HG02840 (cell line): Measurements from ENCODE around the gene FBXW4.

Experiments
- ATAC-seq: cut with Tn5 transposase; IDR thresholded peaks from one replicate; pipeline ENCODE4 v1.9.1; 2021; ENCODE audit warnings: mild to moderate bottlenecking, moderate library complexity, moderate number of reproducible peaks; ENCODE audit not compliant: unreplicated experiment, low FRiP score

Gene FBXW4

GRCh38 chr10:101570428-101571270, 124.3 kb downstream of the FBXW4 start:
- peak; percentile 20 for ATAC-seq

- ATAC-seq = peak; percentile 48
Observed at GRCh38 chr10:101569622-101570427, 125.1 kb downstream of the FBXW4 start.

- ATAC-seq = no peak
Observed at GRCh38 chr10:101569323-101569621, 125.7 kb downstream of the FBXW4 start.

GRCh38 chr10:101568054-101568745, 126.8 kb downstream of the FBXW4 start:
- no peak for ATAC-seq

GRCh38 chr10:101567165-101568006, 127.6 kb downstream of the FBXW4 start:
- no peak for ATAC-seq

GRCh38 chr10:101566333-101567164, 128.4 kb downstream of the FBXW4 start:
- ATAC-seq = no peak

GRCh38 chr10:101565936-101566332, 129.0 kb downstream of the FBXW4 start:
- ATAC-seq = no peak

- no peak for ATAC-seq
Observed at GRCh38 chr10:101565370-101565900, 129.5 kb downstream of the FBXW4 start.

- no peak for ATAC-seq
Observed at GRCh38 chr10:101564490-101564991, 130.4 kb downstream of the FBXW4 start.

GRCh38 chr10:101563497-101564040, 131.4 kb downstream of the FBXW4 start:
- ATAC-seq = no peak

GRCh38 chr10:101563007-101563406, 132.0 kb downstream of the FBXW4 start:
- no peak for ATAC-seq

- ATAC-seq = no peak
Observed at GRCh38 chr10:101562231-101562630, 132.7 kb downstream of the FBXW4 start.

- ATAC-seq = no peak
Observed at GRCh38 chr10:101561068-101561915, 133.7 kb downstream of the FBXW4 start.
